SKM-1 treated with dmso at 0.1 percent for 144 hours (cell line): ENCODE results near the gene DHRSX.
"Not testable (repeated sequence)": the region's sequence is repeated elsewhere in the genome, so short reads cannot be mapped to it uniquely, and the experiment has no call there.

Experiments
- DNase-seq: peaks from one replicate; lab custom pipeline; 2025; ENCODE audit not compliant: unreplicated experiment; lab: John Stamatoyannopoulos, UW

DHRSX gene

DNA sequence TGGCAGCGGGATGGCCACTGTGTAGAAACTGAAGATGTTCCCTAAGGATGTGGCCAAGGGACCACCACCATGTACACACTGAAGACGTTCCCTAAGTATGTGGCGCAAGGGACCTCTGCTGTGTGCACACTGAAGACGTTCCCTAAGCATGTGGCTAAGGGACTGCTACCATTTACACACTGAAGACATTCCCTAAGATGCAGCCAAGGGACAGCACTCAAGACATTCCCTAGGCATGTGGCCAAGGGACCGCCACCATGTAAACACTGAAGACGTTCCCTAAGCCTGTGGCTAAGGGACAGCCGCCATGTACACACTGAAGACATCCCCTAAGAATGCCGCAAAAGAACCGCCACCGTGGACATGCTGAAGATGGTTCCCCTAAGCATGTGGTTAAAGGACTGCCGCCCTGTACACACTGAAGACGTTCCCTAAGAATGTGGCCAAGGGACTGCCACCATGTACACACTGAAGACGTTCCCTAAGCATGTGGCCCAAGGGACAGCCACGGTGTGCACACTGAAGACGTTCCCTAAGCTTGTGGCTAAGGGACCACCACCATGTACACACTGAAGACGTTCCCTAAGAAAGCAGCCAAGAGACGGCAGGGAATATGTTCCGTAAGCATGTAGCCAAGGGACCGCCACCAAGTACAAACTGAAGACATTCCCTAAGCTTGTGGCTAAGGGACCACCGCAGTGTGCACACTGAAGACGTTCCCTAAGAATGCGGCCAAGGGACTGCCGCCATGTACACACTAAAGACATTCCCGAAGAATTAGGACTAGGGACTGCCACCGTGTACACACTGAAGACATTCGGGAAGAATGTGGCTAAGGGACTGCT lies 43.3 kb downstream of the DHRSX start:
- DNase-seq = no peak

DNA sequence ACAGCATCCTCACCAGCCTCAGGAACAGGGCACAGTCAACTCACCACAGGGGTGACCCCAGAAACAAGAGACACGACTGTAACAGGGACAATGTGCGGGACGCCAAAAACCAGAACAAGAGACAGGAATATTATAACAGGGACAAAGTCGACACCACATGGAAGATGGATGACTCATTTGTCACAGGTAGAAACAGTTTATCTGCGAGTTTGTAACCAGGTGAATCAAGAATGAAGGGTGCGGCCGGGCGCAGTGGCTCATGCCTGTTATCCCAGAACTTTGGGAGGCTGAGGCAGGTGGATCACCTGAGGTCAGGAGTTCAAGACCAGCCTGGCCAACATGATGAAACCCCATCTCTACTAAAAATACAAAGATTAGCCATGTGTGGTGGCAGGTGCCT lies 44.7 kb downstream of the DHRSX start:
- DNase-seq = not testable (repeated sequence)

DNA sequence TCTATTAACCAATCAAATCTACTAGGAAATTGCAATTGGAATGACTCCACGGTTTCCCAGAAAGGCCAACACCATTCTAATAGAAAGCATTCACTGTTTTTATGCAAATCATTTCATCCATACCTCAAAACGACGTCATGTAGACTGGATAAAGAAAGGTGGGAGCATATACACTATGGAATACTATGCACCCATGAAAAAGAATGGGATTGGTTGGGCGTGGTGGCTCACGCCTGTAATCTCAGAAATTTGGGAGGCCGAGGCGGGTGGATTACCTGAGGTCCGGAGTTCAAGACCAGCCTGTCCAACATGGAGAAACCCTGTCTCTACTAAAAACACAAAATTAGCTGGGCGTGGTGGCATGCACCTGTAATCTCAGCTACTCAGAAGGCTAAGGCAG lies 46.2 kb downstream of the DHRSX start:
- not testable (repeated sequence) for DNase-seq

DNA sequence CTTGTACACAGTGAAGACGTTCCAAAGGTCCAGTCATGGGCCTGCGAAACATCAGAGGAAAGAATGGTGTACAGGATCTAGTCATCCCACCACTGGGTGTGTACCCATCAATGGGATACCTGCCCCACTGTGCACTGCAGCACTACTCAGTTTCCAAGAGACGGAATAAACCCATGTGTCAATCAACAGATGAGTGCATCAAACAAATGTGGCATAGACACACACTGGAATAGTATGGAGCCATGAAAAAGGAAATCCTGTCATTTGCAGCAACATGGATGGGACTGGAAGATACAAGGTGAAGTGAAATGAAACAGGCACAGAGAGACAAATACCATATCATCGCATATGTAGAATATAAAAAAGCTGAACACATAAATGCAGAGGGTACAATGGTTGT lies 48.0 kb downstream of the DHRSX start:
- no peak for DNase-seq

DNA sequence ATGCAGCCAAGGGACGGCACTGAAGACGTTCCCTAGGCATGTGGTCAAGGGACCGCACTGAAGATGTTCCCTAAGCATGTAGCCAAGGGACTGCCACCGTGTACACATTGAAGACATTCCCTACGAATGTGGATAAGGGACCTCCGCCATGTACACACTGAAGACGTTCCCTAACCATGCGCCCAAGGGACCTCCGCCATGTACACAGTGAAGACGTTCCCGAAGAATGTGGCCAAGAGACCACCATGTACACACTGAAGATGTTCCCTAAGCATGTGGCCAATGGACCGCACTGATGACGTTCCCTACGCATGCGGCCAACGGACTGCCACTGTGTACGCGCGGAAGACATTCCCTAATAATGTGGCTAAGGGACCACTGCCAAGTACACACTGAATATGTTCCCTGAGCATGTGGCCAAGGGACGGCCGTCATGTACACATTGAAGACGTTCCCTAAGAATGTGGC lies 48.4 kb downstream of the DHRSX start:
- no peak for DNase-seq

DNA sequence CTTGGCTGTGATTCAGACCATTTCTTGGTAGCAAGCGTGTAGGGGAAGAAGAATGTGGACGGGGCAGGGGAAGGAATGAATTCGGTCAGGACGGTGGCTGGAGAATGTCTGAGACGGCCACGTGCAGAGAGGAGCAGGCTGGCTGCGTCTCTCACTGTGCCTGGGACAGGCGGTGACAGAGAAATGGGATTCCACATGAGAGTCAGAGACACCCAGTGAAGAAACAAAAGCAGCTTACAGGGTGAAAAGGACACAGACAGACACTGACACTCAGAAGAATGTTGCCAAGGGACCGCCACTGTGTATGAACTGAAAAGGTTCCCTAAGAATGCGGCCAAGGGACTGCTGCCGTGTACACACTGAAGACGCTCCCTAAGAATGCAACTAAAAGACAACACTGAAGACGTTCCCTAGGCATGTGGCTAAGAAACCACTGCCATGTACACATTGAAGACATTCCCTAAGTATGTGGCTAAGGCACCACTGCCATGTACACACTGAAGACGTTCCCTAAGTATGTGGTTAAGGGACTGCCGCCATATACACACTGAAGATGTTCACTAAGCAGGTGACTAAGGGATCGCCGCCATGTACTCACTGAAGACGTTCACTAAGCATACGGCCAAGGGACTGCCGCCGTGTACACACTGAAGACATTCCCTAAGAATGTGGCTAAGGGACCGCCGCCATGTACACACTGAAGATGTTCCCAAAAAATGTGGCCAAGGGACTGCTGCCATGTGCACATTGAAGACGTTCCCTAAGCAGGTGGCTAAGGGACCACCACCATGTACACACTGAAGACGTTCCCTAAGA lies 49.1 kb downstream of the DHRSX start:
- DNase-seq = no peak

DNA sequence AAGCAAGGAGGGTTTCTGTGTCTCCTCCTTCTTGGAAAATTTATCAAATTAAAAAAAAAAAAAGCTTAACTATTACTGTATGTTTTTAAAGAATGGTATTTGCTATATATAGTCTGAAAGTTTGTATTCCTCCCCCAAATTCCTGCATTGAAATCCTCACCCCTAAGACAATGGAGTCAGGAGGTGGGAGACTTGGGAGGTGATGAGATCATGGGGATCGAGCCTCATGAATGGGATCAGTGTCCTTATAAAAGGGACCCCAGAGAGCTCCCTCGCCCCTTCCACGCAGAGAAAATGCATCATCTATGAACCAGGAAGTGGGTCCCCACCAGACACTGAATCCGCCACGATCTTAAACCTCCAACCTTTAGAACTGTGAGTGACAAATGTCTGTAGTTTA lies 50.1 kb downstream of the DHRSX start:
- no peak for DNase-seq

DNA sequence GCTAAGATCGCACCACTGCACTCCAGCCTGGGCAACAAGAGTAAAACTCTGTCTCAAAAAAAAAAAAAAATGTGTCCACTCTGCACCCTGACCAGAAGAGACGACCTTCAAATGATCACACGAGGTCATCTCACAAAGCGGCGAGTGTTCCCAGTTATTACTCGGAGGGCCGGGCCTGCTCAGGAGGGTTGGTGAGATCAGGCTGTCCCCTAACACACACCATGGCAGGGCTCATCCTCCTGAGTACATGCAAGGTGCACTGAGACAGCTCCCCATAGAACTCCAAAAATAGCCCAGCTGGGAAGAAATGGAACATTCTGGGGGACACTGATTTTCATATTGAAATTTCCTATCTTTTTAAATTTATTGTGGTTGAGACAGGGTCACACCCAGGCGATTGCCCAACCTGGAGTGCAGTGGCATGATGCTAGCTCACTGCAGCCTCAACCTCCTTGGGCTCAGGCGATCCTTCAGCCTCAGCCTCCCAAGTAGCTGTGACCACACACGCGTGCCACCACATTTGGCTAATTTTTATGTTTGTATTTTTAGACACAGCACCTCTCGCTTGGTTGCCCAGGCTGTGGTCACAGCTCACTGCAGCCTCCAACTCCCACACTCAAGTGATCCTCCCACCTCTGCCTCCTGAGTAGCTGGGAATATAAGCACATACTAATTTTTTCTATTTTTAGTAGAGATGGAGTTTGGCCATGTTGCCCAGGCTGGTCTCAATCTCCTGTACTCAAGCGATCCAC lies 51.5 kb downstream of the DHRSX start:
- DNase-seq = no peak

DNA sequence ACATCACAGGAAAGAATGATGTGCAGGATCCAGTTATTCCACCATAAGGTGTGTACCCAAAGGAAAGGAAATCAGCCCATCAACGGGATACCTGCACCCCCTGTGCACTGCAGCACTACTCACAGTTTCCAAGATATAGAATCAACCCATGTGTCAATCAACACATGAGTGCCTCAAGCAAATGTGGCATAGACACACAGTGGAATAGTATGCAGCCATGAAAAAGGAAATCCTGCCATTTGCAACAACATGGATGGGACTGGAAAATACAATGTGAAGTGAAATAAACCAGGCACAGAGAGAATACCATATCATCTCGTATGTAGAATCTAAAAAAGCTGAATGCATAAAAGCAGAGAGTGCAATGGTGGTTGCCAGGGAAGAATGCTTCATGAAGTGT lies 53.3 kb downstream of the DHRSX start:
- no peak for DNase-seq

DNA sequence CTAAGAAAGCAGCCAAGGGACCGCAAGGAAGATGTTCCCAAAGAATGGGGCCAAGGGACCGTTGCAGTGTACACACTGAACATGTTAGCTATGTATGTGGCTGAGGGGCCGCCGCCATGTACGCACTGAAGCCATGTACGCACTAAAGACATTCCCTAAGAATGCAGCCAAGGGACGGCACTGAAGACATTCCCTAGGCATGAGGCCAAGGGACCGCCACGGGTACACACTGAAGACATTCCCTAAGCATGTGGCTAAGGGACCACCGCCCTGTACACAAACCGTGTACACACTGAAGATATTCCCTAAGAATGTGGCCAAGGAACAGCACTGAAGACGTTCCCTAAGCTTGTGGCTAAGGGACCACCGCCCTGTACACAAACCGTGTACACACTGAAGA lies 54.0 kb downstream of the DHRSX start:
- no peak for DNase-seq

DNA sequence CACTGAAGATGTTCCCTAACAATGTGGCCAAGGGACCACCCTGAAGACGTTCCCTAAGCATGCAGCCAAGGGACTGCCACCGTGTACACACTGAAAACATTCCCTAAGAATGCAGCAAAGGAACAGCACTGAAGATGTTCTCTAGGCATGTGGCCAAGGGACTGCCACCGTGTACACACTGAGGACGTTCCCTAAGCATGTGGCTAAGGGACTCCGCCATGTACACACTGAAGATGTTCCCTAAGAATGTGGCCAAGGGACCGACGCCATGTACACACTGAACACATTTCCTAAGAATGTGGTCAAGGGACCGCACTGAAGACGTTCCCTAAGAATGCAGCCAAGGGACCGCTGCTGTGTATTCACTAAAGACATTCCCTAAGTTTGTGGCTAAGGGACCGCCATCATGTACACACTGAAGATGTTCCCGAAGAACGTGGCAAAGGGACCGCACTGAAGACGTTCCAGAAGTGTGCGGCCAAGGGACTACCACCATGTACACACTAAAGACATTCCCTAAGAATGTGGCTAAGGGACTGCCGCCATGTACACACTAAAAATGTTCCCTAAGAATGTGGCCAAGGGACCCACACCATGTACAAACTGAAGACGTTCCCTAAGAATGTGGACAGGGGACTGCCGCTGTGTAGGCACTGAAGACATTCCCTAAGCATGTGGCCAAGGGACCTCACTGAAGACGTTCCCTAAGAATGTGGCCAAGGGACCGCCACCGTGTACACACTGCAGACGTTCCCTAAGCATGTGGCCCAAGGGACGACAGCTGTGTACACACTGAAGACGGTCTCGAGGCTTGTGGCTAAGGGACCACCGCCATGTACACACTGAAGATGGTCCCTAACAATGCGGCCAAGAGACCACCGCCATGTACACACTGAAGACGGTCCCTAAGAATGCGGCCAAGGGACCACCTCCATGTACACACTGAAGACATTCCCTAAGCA lies 54.8 kb downstream of the DHRSX start:
- no peak for DNase-seq

DNA sequence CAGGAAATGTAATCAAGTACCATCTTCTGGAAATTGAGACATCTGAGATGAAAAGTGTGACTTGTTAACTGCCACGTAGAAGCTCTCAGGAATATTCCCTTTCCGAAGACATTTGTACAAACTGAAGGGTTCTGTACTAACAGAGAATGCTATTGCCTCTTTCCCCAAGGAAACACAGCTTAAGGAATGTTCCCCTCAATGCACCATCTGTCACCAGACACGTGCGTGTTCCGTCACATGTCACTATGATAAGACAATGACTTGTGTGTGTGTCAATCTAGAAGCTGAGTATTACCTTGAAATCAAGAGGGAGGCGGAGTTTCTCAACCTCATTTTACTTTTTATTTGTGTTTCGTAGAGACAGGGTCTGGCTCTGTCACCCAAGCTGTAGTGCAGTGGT lies 58.1 kb downstream of the DHRSX start:
- DNase-seq = no peak

DNA sequence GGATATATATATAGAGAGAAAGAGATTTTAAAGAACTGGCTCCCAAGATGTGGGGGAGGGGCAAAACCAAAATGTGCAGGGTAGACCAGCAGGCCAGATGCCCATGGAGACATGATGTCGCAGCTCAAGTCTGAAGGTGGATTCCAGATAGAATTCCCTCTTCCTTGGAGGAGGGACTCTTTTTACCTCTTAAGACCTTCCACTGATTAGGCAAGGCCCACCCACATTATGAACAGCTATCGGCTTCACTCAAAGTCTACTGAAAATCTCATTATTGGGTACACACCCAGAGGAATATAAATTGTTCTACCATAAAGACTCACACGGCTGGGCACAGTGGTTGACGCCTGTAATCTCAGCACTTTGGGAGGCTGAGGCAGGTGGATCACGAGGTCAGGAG lies 59.3 kb downstream of the DHRSX start:
- DNase-seq = no peak

DNA sequence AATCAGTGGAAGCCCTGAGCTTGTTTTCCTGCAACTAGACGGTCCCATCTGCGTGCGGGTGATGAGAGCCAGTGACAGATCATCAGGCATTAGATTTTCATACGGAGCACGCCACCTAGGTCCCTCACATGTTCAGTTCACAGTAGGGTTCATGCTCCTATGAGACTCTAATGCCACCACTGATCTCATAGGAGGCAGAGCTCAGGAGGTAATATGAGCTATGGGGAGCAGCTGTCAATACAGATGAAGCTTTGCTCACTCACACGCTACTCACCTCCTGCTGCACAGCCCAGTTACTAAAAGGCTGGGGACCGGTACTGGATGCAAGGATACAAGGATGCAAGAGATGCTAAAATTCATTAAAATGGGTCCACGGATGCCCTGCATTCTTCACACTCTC lies 61.2 kb downstream of the DHRSX start:
- no peak for DNase-seq

DNA sequence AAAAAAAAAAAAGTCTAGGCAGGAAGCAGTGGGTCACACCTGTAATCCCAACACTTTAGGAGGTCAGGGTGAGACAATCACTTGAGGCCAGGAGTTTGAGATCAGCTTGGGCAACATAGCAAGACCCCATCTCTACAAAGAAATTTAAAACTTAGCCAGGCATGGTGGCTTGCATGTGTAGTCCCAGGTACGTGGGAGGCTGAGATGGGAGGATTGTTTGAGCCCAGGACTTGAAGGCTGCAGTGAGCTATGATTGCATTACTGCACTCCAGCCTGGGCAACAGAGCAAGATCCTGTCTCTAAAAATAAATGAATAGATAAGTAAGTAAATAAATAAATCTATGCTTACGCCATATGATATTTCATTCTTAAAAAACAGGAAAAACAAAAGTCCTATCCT lies 65.3 kb downstream of the DHRSX start:
- DNase-seq = no peak

DNA sequence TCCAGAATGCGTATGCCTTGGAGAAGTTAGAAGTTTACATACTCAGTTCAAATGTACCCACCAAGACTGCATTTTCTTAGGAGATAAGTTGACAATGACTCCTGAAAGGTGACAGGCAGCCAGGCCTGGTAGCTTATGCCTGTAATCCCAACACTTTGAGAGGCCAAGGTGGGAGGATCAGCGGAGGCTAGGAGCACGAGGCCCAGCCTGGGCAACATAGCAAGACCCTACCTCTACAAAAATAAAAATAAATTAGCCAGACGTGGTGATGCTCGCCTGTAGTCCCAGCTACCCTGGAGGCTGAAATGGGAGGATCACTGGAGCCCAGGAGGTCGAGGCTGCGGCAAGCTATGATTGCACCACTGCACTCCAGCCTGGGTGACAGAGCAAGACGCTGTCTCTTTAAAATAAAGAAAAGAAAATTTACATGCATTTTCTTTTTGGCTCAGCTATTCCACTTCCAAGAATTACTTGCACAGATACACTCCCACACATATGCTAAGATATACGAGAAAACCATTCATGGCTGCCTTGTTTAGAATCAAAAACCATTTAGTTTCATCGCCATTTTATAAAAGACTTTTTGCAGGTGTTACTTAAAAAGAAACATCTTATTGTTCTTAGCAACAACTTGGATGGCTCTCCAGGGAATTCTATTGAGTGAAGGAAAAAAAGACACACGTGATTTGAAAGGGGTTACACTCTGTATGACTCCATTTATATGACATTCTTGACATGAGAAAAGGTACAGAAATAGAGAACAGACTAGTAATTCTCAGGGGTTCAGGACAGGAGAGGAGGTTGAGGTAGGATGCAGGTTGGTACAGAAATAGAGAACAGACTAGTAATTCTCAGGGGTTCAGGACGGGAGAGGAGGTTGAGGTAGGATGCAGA lies 66.3 kb downstream of the DHRSX start:
- no peak for DNase-seq

DNA sequence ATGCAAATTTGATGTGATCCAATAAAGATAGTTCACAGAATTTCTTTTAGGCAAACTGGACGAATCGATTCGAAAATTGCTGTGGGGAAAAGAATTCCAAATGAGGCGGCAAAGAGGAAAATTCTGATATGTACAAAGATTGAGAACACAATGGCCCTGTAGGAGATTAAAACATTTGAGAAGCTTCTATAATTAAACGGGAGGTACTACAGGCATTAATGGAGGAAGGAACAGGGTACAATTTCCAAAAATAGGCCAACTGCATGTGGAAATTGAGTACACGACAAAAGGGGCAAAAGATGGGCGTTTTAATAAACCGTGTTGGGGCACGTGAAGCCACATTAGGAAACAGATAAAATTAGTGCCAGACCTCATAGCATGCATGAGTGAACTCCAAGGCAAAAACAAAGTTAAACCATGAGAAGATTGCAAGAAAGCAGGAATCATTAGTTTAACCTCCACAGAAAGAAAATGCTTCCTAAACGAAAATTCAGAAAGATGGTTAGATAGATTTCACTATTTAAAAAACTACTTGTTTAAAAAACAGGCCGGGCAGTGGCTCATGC lies 68.4 kb downstream of the DHRSX start:
- no peak for DNase-seq

DNA sequence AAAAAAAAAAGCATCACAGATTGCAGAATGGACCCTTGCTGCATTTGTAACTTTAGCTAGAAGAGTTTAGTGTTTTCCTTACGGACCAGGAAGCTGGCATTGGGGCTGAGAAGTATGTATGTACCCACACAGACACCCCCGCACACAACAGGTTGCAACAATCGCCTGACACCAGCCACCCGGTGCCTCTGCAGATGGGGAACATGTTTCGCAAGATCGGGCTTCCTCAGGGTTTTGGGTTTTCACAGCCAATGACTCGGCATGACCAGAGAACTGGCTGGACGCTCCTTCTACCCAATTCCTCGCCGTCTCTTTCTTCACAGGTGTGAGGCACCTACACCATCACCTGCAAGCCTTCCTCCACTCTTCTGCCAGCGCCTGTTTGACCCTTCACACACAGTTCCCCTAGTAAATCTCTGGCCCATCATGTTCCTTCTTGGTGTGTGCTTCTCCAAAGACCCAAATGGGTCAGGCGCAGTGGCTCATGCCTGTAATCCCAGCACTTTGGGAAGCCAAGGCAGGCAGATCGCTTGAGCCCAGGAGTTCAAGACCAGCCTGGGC lies 70.4 kb downstream of the DHRSX start:
- no peak for DNase-seq

DNA sequence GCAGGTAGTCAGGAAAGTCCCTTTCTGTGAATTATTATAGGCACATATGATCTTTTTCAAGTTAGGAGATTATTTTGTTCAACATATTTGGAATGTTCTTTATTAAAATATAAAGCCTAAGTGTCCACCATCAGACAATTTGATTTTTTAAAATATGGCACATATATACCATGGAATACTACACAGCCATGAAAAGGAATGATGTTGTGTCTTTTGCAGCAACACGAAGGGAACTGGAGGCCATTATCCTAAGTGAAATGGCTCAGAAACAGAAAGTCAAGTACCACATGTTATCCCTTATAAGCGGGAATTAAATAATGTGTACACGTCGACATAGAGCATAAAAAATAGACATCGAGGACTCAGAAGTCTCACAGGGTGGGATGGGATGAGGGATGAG lies 73.0 kb downstream of the DHRSX start:
- DNase-seq = no peak
